Ovary (tissue), 9 donors: ENCODE data around the gene TSPYL4. TPM values are rescaled to one million over a fixed set of nuclear protein-coding genes. Genes with fewer than 3 reads are reported as not detected.

Experiments
- DNase-seq, 5 donors: peaks; one replicate each; pipeline ENCODE4 v3.0.0-alpha.2; 2019 to 2020
- H3K27ac ChIP-seq, 2 donors: fragments of 200-600 bp; one replicate each; pipeline versions ENCODE4 v1.5.1 to v1.8.0; 2019 to 2022
- H3K27me3 ChIP-seq: fragments of 200-600 bp; one replicate; pipeline ENCODE4 v1.8.0; 2022
- H3K36me3 ChIP-seq: fragments of 200-600 bp; sonication (generic); one replicate; pipeline ENCODE4 v1.5.1; 2019
- H3K4me1 ChIP-seq: one replicate; pipeline ENCODE4 v1.8.1; 2013; ENCODE audit warnings: mild to moderate bottlenecking, moderate library complexity; ENCODE audit not compliant: insufficient read depth
- H3K4me3 ChIP-seq: fragments of 200-600 bp; sonication (generic); one replicate; pipeline ENCODE4 v1.5.1; 2017
- H3K9me3 ChIP-seq, 2 donors: fragments of 200-600 bp in 1 of 2; sonication (generic) in 1 of 2; one replicate each; pipeline versions ENCODE4 v1.5.1 to v1.8.1; 2013 to 2019; ENCODE audit warnings: mild to moderate bottlenecking in 1 of 2, moderate library complexity in 1 of 2
- CTCF ChIP-seq, 3 donors: fragments of 450-650 bp in 2 of 3; fragments of 200-600 bp in 1 of 3; IDR thresholded peaks; one replicate each; pipeline versions ENCODE4 v1.5.1 to v1.8.0; 2016 to 2022; ENCODE audit warnings: antibody characterized with exemption in 3 of 3, mild to moderate bottlenecking in 1 of 3
- EP300 ChIP-seq: sonication (generic); formaldehyde crosslinking; IDR thresholded peaks from one replicate; pipeline ENCODE4 v1.6.1; 2017; ENCODE audit warnings: antibody characterized with exemption
- POLR2A ChIP-seq: fragments of 450-650 bp; IDR thresholded peaks from one replicate; pipeline ENCODE4 v1.6.1; 2017; ENCODE audit warnings: antibody characterized with exemption, mild to moderate bottlenecking, moderate library complexity
- WGBS, 3 donors: extraction: QIAGEN DNeasy Blood & Tissue Kit in 1 of 3; methylation state at CpG; one replicate each; pipeline versions ENCODE4 v1.1.5 to v1.1.7; 2013 to 2017; 5-methylcytosine and 5-hydroxymethylcytosine counted together
- intact Hi-C, 4 donors: fragments of 100-400 bp; cut with DNase I; formaldehyde crosslinking; loops; one replicate each; pipeline versions ENCODE4 v1.11.0 to v1.15.1; 2022 to 2023
- polyA plus RNA-seq, 2 donors: library from polyadenylated mRNA; stranded (reverse); fragments of 200-250 nt in 1 of 2; fragments of 350-450 nt in 1 of 2; fragmentation: Illumina TruSeq in 1 of 2; extraction: RNeasy Lipid Tissue Mini Kit (QIAGEN cat#74804) in 1 of 2; gene quantifications; one replicate each; pipeline ENCODE4 v1.2.3, GENCODE V29; 2013 to 2014
- total RNA-seq, 7 donors: library from RNA; depleted of rRNA in 2 of 7; stranded (reverse); fragments of >200 nt in 2 of 7; fragmentation: NEBNext Ultra II Directional in 3 of 7; extraction: Animal tissue kit (Norgen Biotek cat#: 25700) in 3 of 7; gene quantifications; one replicate each; pipeline versions ENCODE4 v1.1.0 to v1.2.4, GENCODE V29; 2016 to 2023
- donor health status: DM: no; HTN: no; CAD: no; lungs with moderate emphysema.
- donor health status: DM: no; HTN: no; CAD: no.
- donor health status: Bipolar disorder and iron deficiency.
- donor health status: DM: yes; HTN: yes; CAD: no.
- donor health status: DM: no; HTN: no; CAD: no.
- donor health status: DM: yes; HTN: yes; CAD: no.

TSPYL4 gene
- total and polyA plus RNA-seq, 9 donors, result 18.1 to 44.4 (median 31.0) TPM

GRCh38 chr6:116200619-116201249 is 53.1 kb downstream of the TSPYL4 start:
- WGBS, 3 donors, result 56 to 72% (median 63%) methylated on average over 3 of the region's 3 CpGs
- intact Hi-C loops, result no loop called here
- Histone ChIP-seq H3K36me3 (no peaks in the 10 kb centered on the region), H3K27ac (no peak overlapping the region), H3K4me3 (no peak overlapping the region), H3K9me3 (no peaks in the 10 kb centered on the region), H3K27me3 (no peaks in the 10 kb centered on the region), H3K4me1 (no peaks in the 10 kb centered on the region)
- TF ChIP-seq CTCF (IDR thresholded peaks at IDR 0.05) (no peak), EP300 (no peak), POLR2A (no peak)
- no peak for DNase-seq

Other genes starting within 250 kb of the TSPYL4 start
- 1 to 10 TPM in 4 of 7 donors, under 1 TPM in 3; 0.38 to 3.2 (median 1.1) TPM for gene FRK, start 193.2 kb downstream of the TSPYL4 start, total RNA-seq
- 1 to 10 TPM in 1 of 2 donors, under 1 TPM in 1; 0.75 to 3.5 TPM for gene FRK, start 193.2 kb downstream of the TSPYL4 start, polyA plus RNA-seq
- gene NT5DC1, start 153.2 kb downstream of the TSPYL4 start, total RNA-seq, result 10 to 100 TPM in 6 of 7 donors, 1 to 10 TPM in 1; 5.1 to 33.9 (median 27.8) TPM
- 10 to 100 TPM; 14.4 to 25.5 TPM for gene NT5DC1, start 153.2 kb downstream of the TSPYL4 start, polyA plus RNA-seq
- 1 to 10 TPM in 3 of 7 donors, under 1 TPM in 3, not detected in 1; 0.18 to 2.9 (median 0.70) TPM for gene COL10A1, start 127.9 kb downstream of the TSPYL4 start, total RNA-seq
- gene COL10A1, start 127.9 kb downstream of the TSPYL4 start, polyA plus RNA-seq, result 1 to 10 TPM in 1 of 2 donors, under 1 TPM in 1; 0.19 to 4.4 TPM
- 100 to 1,000 TPM in 4 of 7 donors, 10 to 100 TPM in 3; 60.0 to 155 (median 113) TPM for gene TSPYL1, start 25.9 kb upstream of the TSPYL4 start, total RNA-seq
- gene TSPYL1, start 25.9 kb upstream of the TSPYL4 start, polyA plus RNA-seq, result 10 to 100 TPM; 39.2 to 88.4 TPM
- gene DSE, start 116.9 kb upstream of the TSPYL4 start, total RNA-seq, result 10 to 100 TPM; 27.9 to 61.6 (median 43.1) TPM
- gene DSE, start 116.9 kb upstream of the TSPYL4 start, polyA plus RNA-seq, result 10 to 100 TPM; 23.1 to 29.0 TPM
- gene CALHM6, start 207.3 kb upstream of the TSPYL4 start, total RNA-seq, result 1 to 10 TPM; 1.6 to 8.5 (median 3.0) TPM
- gene CALHM6, start 207.3 kb upstream of the TSPYL4 start, polyA plus RNA-seq, result 10 to 100 TPM in 1 of 2 donors, 1 to 10 TPM in 1; 5.2 to 14.0 TPM